SK-N-SH (cell line): ENCODE measurements around the gene IRGQ.

Experiments used
- CHD2 ChIP-seq: fragments of 150-350 bp; IDR thresholded peaks from 2 replicates; pipeline ENCODE4 v1.6.1; 2018; ENCODE audit warnings: low read length; ENCODE audit not compliant: partially characterized antibody
- GABPA ChIP-seq: IDR thresholded peaks from 2 replicates; pipeline ENCODE4 v1.4.0; 2012; ENCODE audit warnings: low read depth, mild to moderate bottlenecking
- MXI1 ChIP-seq: IDR thresholded peaks from 2 replicates; pipeline ENCODE4 v1.6.1; 2012; ENCODE audit warnings: mild to moderate bottlenecking, low read depth, low read length, improper control_type of control experiment
- RAD21 ChIP-seq: IDR thresholded peaks from 2 replicates; pipeline ENCODE4 v1.6.1; 2012; ENCODE audit warnings: mild to moderate bottlenecking, low read length
- RFX5 ChIP-seq: IDR thresholded peaks from 2 replicates; pipeline ENCODE4 v1.6.1; 2012; ENCODE audit warnings: mild to moderate bottlenecking, improper control_type of control experiment, low read length
- SMC3 ChIP-seq: IDR thresholded peaks from 2 replicates; pipeline ENCODE4 v1.6.1; 2012; ENCODE audit warnings: low read depth, low read length, improper control_type of control experiment
- TF ChIP-seq, protein P1 (sequence below): fragments of 200-600 bp; sonication (generic); IDR thresholded peaks from 2 replicates; pipeline ENCODE4 v1.6.1; 2017; ENCODE audit warnings: antibody characterized with exemption, mild to moderate bottlenecking, moderate library complexity
- TF ChIP-seq, protein P2 (sequence below): IDR thresholded peaks from 2 replicates; pipeline ENCODE4 v1.4.0; 2012; ENCODE audit warnings: low read depth

DNA sequence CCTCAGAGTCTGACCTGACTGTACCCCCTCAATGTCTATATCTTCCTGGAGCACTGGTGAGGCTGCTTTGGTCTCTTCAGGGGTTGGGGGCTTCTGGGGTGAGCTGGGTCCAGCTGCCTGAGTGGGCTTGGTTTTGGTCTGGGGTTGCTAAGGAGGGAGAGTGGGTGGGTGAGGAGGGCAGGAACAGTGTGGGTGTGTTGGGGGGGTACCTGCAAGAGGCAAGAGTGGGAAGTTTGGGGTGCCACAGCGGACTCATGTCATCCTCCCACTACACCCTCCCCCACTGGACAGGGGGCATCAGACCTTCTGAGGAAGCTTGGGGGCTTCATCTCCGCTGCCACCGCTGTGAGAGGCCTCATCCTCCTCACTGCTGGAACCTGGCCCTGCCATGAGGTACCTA, 49.4 kb downstream of the IRGQ start:
- TF ChIP-seq GABPA = no peak
- TF ChIP-seq SMC3 = no peak
- TF ChIP-seq, protein P1, sequence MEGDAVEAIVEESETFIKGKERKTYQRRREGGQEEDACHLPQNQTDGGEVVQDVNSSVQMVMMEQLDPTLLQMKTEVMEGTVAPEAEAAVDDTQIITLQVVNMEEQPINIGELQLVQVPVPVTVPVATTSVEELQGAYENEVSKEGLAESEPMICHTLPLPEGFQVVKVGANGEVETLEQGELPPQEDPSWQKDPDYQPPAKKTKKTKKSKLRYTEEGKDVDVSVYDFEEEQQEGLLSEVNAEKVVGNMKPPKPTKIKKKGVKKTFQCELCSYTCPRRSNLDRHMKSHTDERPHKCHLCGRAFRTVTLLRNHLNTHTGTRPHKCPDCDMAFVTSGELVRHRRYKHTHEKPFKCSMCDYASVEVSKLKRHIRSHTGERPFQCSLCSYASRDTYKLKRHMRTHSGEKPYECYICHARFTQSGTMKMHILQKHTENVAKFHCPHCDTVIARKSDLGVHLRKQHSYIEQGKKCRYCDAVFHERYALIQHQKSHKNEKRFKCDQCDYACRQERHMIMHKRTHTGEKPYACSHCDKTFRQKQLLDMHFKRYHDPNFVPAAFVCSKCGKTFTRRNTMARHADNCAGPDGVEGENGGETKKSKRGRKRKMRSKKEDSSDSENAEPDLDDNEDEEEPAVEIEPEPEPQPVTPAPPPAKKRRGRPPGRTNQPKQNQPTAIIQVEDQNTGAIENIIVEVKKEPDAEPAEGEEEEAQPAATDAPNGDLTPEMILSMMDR = no peak
- TF ChIP-seq, protein P2, sequence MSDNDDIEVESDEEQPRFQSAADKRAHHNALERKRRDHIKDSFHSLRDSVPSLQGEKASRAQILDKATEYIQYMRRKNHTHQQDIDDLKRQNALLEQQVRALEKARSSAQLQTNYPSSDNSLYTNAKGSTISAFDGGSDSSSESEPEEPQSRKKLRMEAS = no peak
- TF ChIP-seq MXI1 = no peak
- no peak for TF ChIP-seq RAD21
- TF ChIP-seq RFX5 = no peak
- TF ChIP-seq CHD2 = no peak
